ENCODE results near the gene CST7. TPM values are rescaled to one million over a fixed set of nuclear protein-coding genes. Genes with fewer than 3 reads are reported as not detected.

Gene CST7
- total and polyA plus RNA-seq, 2 of the 13 experiments (the other 11 are each of a cell fraction or from before 2014, with no cell fraction given) = not detected

- no peak for DNase-seq (ENCODE audit: low spot score)
- Histone ChIP-seq H3K9me3 (ENCODE audit: low read length) (no peaks in the 10 kb centered on the region), H3K27ac (ENCODE audit: extremely low read length, insufficient read depth, low read length) (no peak overlapping the region), H3K4me1 (ENCODE audit: insufficient read depth, low read length) (peaks cover 21% of the 10 kb centered on the region), H3K36me3 (replicated peaks in 1 of 2; ENCODE audit: control insufficient read depth in 1 of 2, insufficient read depth in 2 of 2, low read length in 2 of 2) (no peaks in the 10 kb centered on the region), H3K79me2 (ENCODE audit: insufficient read depth, low read length) (no peaks in the 10 kb centered on the region), H3K27me3 (ENCODE audit: control insufficient read depth in 1 of 2, insufficient read depth in 2 of 2, low read length in 2 of 2) (peaks cover 1 to 7% of the 10 kb centered on the region in 2 experiments; a peak in 1 of 5 replicates), H2AFZ (ENCODE audit: low read length) (no peak overlapping the region), H3K9ac (ENCODE audit: insufficient read depth, low read depth, low read length) (no peak overlapping the region), H3K4me2 (ENCODE audit: low read depth, low read length) (no peak overlapping the region), H3K4me3 (replicated peaks in 1 of 3; ENCODE audit: insufficient read depth in 1 of 3, low read depth in 2 of 3, low read length in 3 of 3) (no peak overlapping the region), H4K20me1 (ENCODE audit: insufficient read depth, low read length) (no peaks in the 10 kb centered on the region)
- ATAC-seq = no peak
- FAIRE-seq = no peak
- no peak for TF ChIP-seq ZNF629 (CRISPR knock-in tag; conservative IDR thresholded peaks at IDR 0.05)
- TF ChIP-seq, protein P1, sequence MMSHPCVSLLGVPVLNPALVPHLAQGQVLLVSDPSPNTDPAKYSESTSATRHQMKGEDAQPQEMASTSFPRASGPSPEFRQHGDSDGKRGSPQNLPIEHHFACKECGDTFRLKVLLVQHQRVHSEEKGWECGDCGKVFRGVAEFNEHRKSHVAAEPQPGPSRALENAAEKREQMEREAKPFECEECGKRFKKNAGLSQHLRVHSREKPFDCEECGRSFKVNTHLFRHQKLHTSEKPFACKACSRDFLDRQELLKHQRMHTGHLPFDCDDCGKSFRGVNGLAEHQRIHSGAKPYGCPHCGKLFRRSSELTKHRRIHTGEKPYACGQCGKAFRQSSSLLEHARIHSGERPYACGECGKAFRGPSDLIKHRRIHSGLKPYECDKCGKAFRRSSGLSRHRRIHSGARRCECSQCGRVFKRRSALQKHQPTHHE (CRISPR knock-in tag; IDR thresholded peaks at IDR 0.05; ENCODE audit: borderline replicate concordance) = no peak
- TF ChIP-seq PAF1 (CRISPR knock-in tag; IDR thresholded peaks at IDR 0.05) = no peak
- TF ChIP-seq ZNF550 (CRISPR knock-in tag; IDR thresholded peaks at IDR 0.05; ENCODE audit: borderline replicate concordance) = no peak
- TF ChIP-seq ZNF30 (CRISPR knock-in tag; IDR thresholded peaks at IDR 0.05) = no peak
- TF ChIP-seq KAT7 (CRISPR knock-in tag; IDR thresholded peaks at IDR 0.05; ENCODE audit: borderline replicate concordance) = no peak
- no peak for TF ChIP-seq HOMEZ (CRISPR knock-in tag; IDR thresholded peaks at IDR 0.05; ENCODE audit: low read depth)
- no peak for TF ChIP-seq EEA1 (CRISPR knock-in tag; IDR thresholded peaks at IDR 0.05; ENCODE audit: borderline replicate concordance)
- TF ChIP-seq HNRNPLL (IDR thresholded peaks at IDR 0.05; ENCODE audit: low read depth, low read length, poor library complexity, severe bottlenecking) = no peak
- no peak for TF ChIP-seq ZNF75D (CRISPR knock-in tag; IDR thresholded peaks at IDR 0.05; ENCODE audit: borderline replicate concordance)
- TF ChIP-seq SAFB2 (CRISPR knock-in tag; IDR thresholded peaks at IDR 0.05; ENCODE audit: borderline replicate concordance, low read depth) = no peak
- no peak for TF ChIP-seq ZNF724P (CRISPR knock-in tag; IDR thresholded peaks at IDR 0.05; ENCODE audit: borderline replicate concordance)
- TF ChIP-seq ZNF331 (CRISPR knock-in tag; IDR thresholded peaks at IDR 0.05) = no peak
- TF ChIP-seq, protein P2, sequence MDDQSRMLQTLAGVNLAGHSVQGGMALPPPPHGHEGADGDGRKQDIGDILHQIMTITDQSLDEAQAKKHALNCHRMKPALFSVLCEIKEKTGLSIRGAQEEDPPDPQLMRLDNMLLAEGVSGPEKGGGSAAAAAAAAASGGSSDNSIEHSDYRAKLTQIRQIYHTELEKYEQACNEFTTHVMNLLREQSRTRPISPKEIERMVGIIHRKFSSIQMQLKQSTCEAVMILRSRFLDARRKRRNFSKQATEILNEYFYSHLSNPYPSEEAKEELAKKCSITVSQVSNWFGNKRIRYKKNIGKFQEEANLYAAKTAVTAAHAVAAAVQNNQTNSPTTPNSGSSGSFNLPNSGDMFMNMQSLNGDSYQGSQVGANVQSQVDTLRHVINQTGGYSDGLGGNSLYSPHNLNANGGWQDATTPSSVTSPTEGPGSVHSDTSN (CRISPR knock-in tag; IDR thresholded peaks at IDR 0.05; ENCODE audit: borderline replicate concordance) = no peak
- no peak for TF ChIP-seq ZNF567 (CRISPR knock-in tag; IDR thresholded peaks at IDR 0.05; ENCODE audit: borderline replicate concordance)
- WGBS (ENCODE audit: low lambda C conversion rate) = 12% methylated on average over 3 of the region's 3 CpGs
- BruUV-seq (replicated peaks) = no TSS peak
- in situ Hi-C loops (cut with HindIII; ENCODE audit: extremely low pct_ligation_motif_present, low pct_unique_long_range_greater_than_20kb) = loop anchor here (5.0 to 10.0 kb wide), 2 partner anchors 64 to 297 kb away; no protein-coding TSS in a partner anchor
- POLR2A ChIA-PET = no interaction called here
- CTCF ChIA-PET (ENCODE audit: low intra/inter-chr PET ratio, low total read pairs) = interaction anchor here (6.9 kb wide), 1 partner anchor 67 kb away, joined by 138 read pairs; no protein-coding TSS in a partner anchor
- intact Hi-C loops (cut with micrococcal nuclease; ENCODE audit: unreplicated experiment) = loop anchor here (10.0 kb wide), 1 partner anchor 397 kb away; the partner anchor contains the start of gene ABHD12
Measured at GRCh38 chr20:24998121-24998520, 49.1 kb downstream of the CST7 start.

All from HepG2 (cell line).